Measurements from ENCODE around the gene CHGA. TPM values are rescaled to one million over a fixed set of nuclear protein-coding genes. Genes with fewer than 3 reads are reported as not detected.
A peak's percentile ranks its signal among the peaks of the same experiment; 100 is the strongest.

Gene CHGA
- total and polyA plus RNA-seq, 12 donors, result 0.14 TPM; not detected in 11

DNA sequence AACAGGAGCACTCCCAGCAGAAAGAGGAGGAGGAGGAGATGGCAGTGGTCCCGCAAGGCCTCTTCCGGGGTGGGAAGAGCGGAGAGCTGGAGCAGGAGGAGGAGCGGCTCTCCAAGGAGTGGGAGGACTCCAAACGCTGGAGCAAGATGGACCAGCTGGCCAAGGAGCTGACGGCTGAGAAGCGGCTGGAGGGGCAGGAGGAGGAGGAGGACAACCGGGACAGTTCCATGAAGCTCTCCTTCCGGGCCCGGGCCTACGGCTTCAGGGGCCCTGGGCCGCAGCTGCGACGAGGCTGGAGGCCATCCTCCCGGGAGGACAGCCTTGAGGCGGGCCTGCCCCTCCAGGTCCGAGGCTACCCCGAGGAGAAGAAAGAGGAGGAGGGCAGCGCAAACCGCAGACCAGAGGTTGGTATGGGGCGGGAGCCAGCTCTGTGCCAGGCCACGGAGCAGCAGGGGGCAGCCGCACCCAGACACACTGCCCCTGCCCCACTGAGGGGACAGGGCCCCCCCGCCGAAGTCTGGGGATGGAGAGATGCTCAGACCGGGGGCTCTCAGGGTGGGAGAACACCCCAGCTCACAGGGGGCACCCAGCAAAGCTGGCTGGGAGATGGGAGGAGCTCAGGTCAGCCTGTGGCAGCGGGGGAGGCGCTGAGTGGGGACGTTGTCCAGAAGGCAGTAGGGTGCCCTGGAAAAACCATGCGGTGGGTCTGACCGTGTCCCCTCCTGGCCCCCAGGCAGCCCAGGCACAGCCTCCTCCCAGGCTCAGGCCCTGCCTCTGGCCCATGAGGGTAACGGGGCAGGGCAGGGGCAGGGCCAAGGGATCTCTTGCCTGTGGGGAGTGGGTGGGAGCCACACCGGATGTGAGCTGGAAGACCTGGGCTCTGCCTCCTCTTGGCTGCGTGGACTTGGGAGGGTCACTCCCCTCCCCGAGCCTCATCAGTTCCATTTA lies 9.8 kb downstream of the CHGA start:
- no peaks in the 10 kb centered on the region for H3K27me3 ChIP-seq
- WGBS, 2 donors, result 77 to 78% methylated on average over 34 of the region's 35 CpGs
- H3K4me3 ChIP-seq, result no peak overlapping the region
- peak in 1 of 8 donors; percentile 4 for ATAC-seq
- H3K4me1 ChIP-seq, result no peaks in the 10 kb centered on the region
- intact Hi-C loops (cut with DNase I), result no loop called here
- no peak for DNase-seq
- no peaks in the 10 kb centered on the region for H3K9me3 ChIP-seq
- TF ChIP-seq, protein P1, sequence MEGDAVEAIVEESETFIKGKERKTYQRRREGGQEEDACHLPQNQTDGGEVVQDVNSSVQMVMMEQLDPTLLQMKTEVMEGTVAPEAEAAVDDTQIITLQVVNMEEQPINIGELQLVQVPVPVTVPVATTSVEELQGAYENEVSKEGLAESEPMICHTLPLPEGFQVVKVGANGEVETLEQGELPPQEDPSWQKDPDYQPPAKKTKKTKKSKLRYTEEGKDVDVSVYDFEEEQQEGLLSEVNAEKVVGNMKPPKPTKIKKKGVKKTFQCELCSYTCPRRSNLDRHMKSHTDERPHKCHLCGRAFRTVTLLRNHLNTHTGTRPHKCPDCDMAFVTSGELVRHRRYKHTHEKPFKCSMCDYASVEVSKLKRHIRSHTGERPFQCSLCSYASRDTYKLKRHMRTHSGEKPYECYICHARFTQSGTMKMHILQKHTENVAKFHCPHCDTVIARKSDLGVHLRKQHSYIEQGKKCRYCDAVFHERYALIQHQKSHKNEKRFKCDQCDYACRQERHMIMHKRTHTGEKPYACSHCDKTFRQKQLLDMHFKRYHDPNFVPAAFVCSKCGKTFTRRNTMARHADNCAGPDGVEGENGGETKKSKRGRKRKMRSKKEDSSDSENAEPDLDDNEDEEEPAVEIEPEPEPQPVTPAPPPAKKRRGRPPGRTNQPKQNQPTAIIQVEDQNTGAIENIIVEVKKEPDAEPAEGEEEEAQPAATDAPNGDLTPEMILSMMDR (IDR thresholded peaks at IDR 0.05), result no peak
- H3K27ac ChIP-seq, result no peak overlapping the region
- H3K36me3 ChIP-seq, result peaks cover 0 to 22% (median 0%) of the 10 kb centered on the region in 9 donors

DNA sequence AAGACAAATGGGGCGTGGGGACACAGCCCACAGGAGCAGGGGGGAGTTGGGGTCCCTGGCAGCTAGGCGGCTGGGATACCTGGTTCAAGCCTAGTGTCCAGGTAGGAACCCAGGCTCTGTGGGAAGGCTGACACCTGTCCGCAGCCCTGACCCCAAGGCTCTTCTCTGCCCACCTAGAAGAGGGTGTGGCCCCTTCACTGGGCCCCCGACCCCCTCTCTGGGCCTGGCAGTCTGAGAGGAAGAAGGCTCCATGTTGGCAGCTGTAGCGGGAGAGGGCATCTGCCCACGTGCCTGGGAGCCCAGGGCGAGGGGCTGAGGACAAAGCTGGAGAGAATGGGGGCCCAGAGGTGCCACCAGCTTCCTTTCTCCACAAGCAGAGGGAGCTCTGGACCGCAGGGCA lies 10.5 kb downstream of the CHGA start:
- 84 to 89% methylated on average over 8 of the region's 8 CpGs for WGBS, 2 donors
- peaks cover 0 to 22% (median 0%) of the 10 kb centered on the region in 9 donors for H3K36me3 ChIP-seq
- ATAC-seq (no peak), DNase-seq (no peak)
- H3K4me1 ChIP-seq, result no peaks in the 10 kb centered on the region
- TF ChIP-seq, protein P1 (IDR thresholded peaks at IDR 0.05), result no peak
- intact Hi-C loops (cut with DNase I), result no loop called here
- no peaks in the 10 kb centered on the region for H3K27me3 ChIP-seq
- H3K27ac ChIP-seq, result no peak overlapping the region
- no peaks in the 10 kb centered on the region for H3K9me3 ChIP-seq
- H3K4me3 ChIP-seq, result no peak overlapping the region

DNA sequence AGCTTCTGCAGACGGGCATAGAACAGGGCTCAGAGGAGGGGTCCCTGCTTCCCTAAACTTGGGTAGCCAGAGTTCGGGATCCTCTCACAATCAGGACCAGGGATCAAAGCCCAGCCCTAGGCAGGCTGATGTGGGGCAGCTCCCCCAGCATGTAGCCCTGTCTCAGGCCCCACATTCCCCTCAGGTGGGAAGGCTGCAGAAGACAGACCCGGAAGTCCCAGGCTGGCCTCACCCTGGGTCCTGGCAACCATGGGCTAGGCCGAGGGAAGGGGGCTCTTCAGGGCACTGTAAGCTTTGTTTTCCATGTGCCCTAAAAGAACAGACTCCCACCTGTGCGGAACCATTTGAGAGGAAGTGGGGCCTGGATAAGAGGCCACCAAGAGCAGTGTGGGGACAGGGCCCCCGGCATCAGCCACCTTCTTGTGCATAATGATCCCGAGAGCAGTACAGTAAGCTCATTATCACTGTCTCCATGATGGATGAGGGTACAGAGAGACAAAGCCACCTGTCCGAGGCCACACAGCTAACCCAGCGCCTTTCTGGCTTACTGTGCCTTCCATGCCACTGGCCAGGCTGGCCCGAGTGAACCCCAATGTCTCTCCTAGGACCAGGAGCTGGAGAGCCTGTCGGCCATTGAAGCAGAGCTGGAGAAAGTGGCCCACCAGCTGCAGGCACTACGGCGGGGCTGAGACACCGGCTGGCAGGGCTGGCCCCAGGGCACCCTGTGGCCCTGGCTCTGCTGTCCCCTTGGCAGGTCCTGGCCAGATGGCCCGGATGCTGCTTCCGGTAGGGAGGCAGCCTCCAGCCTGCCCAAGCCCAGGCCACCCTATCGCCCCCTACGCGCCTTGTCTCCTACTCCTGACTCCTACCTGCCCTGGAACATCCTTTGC lies 11.5 kb downstream of the CHGA start:
- Histone ChIP-seq H3K27me3 (no peaks in the 10 kb centered on the region), H3K27ac (no peak overlapping the region), H3K36me3 (peaks cover 0 to 22% (median 0%) of the 10 kb centered on the region in 9 donors), H3K4me3 (no peak overlapping the region), H3K9me3 (no peaks in the 10 kb centered on the region), H3K4me1 (no peaks in the 10 kb centered on the region)
- 85 to 87% methylated on average over 19 of the region's 19 CpGs for WGBS, 2 donors
- intact Hi-C loops (cut with DNase I), result no loop called here
- TF ChIP-seq, protein P1 (IDR thresholded peaks at IDR 0.05), result no peak
- ATAC-seq (no peak), DNase-seq (no peak)

DNA sequence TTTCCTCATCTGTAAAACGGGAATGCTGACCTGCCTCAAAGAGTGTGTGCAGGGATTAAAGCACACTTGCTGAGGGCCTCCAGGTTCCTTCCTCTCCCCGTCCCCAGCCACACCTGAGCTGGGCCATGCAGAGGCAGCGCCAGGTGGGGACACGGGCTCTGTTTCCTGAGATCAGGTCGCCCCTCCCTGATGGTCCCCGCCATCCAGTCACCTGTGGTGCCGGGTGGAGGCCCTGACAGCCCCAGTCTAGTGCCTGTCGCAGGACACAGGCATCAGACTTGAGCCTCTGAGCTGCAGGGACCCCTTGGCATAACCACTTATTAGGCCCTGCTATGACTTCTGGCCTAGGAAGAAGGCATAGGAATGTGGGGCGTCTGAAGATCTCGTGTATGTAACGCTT lies 12.5 kb downstream of the CHGA start:
- H3K9me3 ChIP-seq, result no peaks in the 10 kb centered on the region
- ATAC-seq (no peak), DNase-seq (no peak)
- H3K4me3 ChIP-seq, result no peak overlapping the region
- intact Hi-C loops (cut with DNase I), result no loop called here
- TF ChIP-seq, protein P1 (IDR thresholded peaks at IDR 0.05), result no peak
- H3K27me3 ChIP-seq, result no peaks in the 10 kb centered on the region
- no peaks in the 10 kb centered on the region for H3K4me1 ChIP-seq
- WGBS, 2 donors, result 94 to 96% methylated on average over 11 of the region's 11 CpGs
- peaks cover 0 to 23% (median 0%) of the 10 kb centered on the region in 9 donors for H3K36me3 ChIP-seq
- no peak overlapping the region for H3K27ac ChIP-seq

Data from heart right ventricle (tissue), 16 donors.